ENCODE measurements around the gene CLEC2D.

The CLEC2D gene

DNA sequence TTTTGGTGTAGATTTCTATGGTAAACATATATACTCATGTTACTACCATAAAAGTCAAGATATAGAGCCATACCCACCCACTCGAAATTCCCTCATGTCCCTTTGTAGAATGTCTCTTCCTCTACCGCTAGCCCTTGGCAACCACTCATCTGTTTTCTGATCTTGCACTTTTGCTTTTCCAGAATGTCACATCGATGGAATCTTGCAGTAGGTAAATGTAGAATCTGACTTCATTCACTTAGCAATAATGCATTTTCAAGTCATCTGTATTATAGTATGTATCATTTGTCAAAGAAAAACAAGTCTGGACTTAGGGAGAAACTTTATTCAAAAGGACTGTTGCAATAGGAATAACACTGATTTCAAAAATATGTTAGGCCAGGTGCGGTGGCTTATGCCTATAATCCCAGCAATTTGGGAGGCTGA is 19.3 kb upstream of the CLEC2D start:
- TF ChIP-seq CREB1 (IDR thresholded peaks at IDR 0.05; ENCODE audit: low read depth) (no peak), CEBPB (IDR thresholded peaks at IDR 0.05) (no peak), NFIC (IDR thresholded peaks at IDR 0.05) (no peak), ZBTB7A (IDR thresholded peaks at IDR 0.05; ENCODE audit: low read depth) (no peak), TEAD4 (IDR thresholded peaks at IDR 0.05) (no peak), YY1 (IDR thresholded peaks at IDR 0.05; ENCODE audit: low read depth) (no peak), EP300 (IDR thresholded peaks at IDR 0.05; ENCODE audit: borderline replicate concordance) (no peak), EGR1 (IDR thresholded peaks at IDR 0.05) (no peak), FOXM1 (IDR thresholded peaks at IDR 0.05; ENCODE audit: borderline replicate concordance, low read depth) (no peak)
- TF ChIP-seq, protein P1, sequence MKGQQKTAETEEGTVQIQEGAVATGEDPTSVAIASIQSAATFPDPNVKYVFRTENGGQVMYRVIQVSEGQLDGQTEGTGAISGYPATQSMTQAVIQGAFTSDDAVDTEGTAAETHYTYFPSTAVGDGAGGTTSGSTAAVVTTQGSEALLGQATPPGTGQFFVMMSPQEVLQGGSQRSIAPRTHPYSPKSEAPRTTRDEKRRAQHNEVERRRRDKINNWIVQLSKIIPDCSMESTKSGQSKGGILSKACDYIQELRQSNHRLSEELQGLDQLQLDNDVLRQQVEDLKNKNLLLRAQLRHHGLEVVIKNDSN (IDR thresholded peaks at IDR 0.05): no peak
- TF ChIP-seq, protein P2, sequence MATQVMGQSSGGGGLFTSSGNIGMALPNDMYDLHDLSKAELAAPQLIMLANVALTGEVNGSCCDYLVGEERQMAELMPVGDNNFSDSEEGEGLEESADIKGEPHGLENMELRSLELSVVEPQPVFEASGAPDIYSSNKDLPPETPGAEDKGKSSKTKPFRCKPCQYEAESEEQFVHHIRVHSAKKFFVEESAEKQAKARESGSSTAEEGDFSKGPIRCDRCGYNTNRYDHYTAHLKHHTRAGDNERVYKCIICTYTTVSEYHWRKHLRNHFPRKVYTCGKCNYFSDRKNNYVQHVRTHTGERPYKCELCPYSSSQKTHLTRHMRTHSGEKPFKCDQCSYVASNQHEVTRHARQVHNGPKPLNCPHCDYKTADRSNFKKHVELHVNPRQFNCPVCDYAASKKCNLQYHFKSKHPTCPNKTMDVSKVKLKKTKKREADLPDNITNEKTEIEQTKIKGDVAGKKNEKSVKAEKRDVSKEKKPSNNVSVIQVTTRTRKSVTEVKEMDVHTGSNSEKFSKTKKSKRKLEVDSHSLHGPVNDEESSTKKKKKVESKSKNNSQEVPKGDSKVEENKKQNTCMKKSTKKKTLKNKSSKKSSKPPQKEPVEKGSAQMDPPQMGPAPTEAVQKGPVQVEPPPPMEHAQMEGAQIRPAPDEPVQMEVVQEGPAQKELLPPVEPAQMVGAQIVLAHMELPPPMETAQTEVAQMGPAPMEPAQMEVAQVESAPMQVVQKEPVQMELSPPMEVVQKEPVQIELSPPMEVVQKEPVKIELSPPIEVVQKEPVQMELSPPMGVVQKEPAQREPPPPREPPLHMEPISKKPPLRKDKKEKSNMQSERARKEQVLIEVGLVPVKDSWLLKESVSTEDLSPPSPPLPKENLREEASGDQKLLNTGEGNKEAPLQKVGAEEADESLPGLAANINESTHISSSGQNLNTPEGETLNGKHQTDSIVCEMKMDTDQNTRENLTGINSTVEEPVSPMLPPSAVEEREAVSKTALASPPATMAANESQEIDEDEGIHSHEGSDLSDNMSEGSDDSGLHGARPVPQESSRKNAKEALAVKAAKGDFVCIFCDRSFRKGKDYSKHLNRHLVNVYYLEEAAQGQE (IDR thresholded peaks at IDR 0.05; ENCODE audit: low read depth): no peak

DNA sequence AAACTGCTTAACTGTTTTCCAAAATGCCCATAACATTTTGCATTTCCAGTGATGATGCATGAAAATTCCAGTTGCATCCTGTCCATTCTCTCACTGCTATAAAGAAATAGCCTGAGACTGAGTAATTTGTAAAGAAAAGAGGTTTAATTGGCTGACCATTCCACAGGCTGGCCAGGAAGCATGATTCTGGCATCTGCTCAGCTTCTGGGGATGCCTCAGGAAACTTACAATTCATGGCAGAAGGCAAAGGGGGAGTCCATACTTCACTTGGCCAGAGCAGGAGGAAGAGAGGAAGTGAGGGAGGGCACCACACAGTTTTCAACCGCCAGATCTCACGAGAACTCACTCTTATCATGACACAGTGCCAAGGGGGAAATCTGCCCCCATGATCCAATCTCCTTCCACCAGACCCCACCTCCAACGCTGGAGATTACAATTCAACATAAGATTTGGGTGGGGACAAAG is 18.2 kb upstream of the CLEC2D start:
- no peak for TF ChIP-seq FOXM1 (IDR thresholded peaks at IDR 0.05; ENCODE audit: borderline replicate concordance, low read depth)

DNA sequence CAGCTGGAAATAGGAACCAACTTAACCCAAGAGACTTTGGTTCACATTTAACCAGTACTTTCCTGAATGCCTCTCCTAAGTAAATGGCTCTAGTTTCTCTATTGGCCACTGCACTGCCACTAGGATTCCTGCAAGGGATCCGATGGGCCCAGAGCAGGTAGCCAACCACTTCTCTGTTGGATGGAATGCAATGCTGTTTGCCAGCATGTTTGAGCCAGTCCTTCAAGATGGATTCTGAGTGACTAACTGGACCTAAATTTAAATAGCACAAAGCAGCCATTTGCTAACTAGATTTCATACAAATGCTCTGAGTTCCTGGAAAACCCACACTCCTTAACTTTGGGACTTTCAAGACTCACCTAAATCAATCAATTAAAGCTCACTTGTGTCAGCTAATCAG is 9.5 kb upstream of the CLEC2D start:
- TF ChIP-seq CREB1 (IDR thresholded peaks at IDR 0.05; ENCODE audit: low read depth) (no peak), TCF12 (IDR thresholded peaks at IDR 0.05; ENCODE audit: low read depth) (no peak), CEBPB (IDR thresholded peaks at IDR 0.05) (no peak), EP300 (IDR thresholded peaks at IDR 0.05; ENCODE audit: borderline replicate concordance) (no peak), NFIC (IDR thresholded peaks at IDR 0.05) (no peak), YY1 (IDR thresholded peaks at IDR 0.05; ENCODE audit: low read depth) (no peak), EGR1 (IDR thresholded peaks at IDR 0.05) (no peak), RAD21 (IDR thresholded peaks at IDR 0.05; ENCODE audit: low read depth) (no peak), TAF1 (IDR thresholded peaks at IDR 0.05; ENCODE audit: low read depth) (no peak), ZBTB7A (IDR thresholded peaks at IDR 0.05; ENCODE audit: low read depth) (no peak), FOXM1 (IDR thresholded peaks at IDR 0.05; ENCODE audit: borderline replicate concordance, low read depth) (no peak), TEAD4 (IDR thresholded peaks at IDR 0.05) (no peak)
- TF ChIP-seq, protein P2 (IDR thresholded peaks at IDR 0.05; ENCODE audit: low read depth): no peak
- TF ChIP-seq, protein P3, sequence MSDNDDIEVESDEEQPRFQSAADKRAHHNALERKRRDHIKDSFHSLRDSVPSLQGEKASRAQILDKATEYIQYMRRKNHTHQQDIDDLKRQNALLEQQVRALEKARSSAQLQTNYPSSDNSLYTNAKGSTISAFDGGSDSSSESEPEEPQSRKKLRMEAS (IDR thresholded peaks at IDR 0.05): no peak
- TF ChIP-seq, protein P1 (IDR thresholded peaks at IDR 0.05): no peak

DNA sequence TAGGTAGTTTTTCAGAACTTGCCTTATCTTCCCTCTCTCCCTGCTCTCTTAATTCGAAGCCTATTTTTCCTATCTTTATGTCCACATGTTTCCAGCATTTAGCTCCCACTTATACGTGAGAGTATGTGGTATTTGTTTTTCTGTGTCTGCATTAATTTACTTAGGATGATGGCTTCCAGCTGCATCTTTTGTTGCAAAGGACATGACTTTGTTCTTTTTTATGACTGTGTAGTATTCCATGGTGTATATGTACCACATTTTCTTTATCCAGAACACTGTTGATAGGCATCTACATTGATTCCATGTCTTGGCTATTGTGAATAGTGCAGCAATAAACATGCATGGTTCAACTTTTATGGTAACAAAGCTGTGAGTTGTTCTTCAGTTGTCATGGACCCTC is 7.8 kb upstream of the CLEC2D start:
- TF ChIP-seq, protein P1 (IDR thresholded peaks at IDR 0.05): no peak
- TF ChIP-seq EGR1 (IDR thresholded peaks at IDR 0.05) (no peak), ZBTB7A (IDR thresholded peaks at IDR 0.05; ENCODE audit: low read depth) (no peak), FOXM1 (IDR thresholded peaks at IDR 0.05; ENCODE audit: borderline replicate concordance, low read depth) (no peak), TCF12 (IDR thresholded peaks at IDR 0.05; ENCODE audit: low read depth) (no peak), NFIC (IDR thresholded peaks at IDR 0.05) (no peak), RAD21 (IDR thresholded peaks at IDR 0.05; ENCODE audit: low read depth) (no peak), EP300 (IDR thresholded peaks at IDR 0.05; ENCODE audit: borderline replicate concordance) (no peak), CREB1 (IDR thresholded peaks at IDR 0.05; ENCODE audit: low read depth) (no peak), TAF1 (IDR thresholded peaks at IDR 0.05; ENCODE audit: low read depth) (no peak), YY1 (IDR thresholded peaks at IDR 0.05; ENCODE audit: low read depth) (no peak), CEBPB (IDR thresholded peaks at IDR 0.05) (no peak), TEAD4 (IDR thresholded peaks at IDR 0.05) (no peak)
- TF ChIP-seq, protein P3 (IDR thresholded peaks at IDR 0.05): no peak
- TF ChIP-seq, protein P2 (IDR thresholded peaks at IDR 0.05; ENCODE audit: low read depth): no peak
